GM12874 (cell line): ENCODE results near the gene GANC.

Experiments used
- CTCF ChIP-seq: IDR thresholded peaks from 2 replicates; pipeline ENCODE4 v1.5.1; 2011; ENCODE audit warnings: low read depth, mild to moderate bottlenecking, control low read depth, low read length, moderate library complexity; ENCODE audit not compliant: insufficient read depth

GANC gene

GRCh38 chr15:42272939-42273899 lies at the start of gene GANC, which contains the start of gene TMEM87A:
TSS of gene GANC (plus strand) at chr15:42273201. CDS start at chr15:42274482, 1,281 bp downstream.
TSS of gene TMEM87A (minus strand) at chr15:42273433. CDS start at chr15:42273398, 35 bp downstream.
- TF ChIP-seq CTCF: no peak

- TF ChIP-seq CTCF: no peak
Observed at GRCh38 chr15:42226648-42227047, 46.4 kb upstream of the GANC start.

- no peak for TF ChIP-seq CTCF
Observed at GRCh38 chr15:42228036-42228435, 45.0 kb upstream of the GANC start.

GRCh38 chr15:42231088-42231487 lies 41.9 kb upstream of the GANC start:
- no peak for TF ChIP-seq CTCF

GRCh38 chr15:42232606-42233005 lies 40.4 kb upstream of the GANC start:
- TF ChIP-seq CTCF: no peak

GRCh38 chr15:42233107-42233506 lies 39.9 kb upstream of the GANC start:
- TF ChIP-seq CTCF: no peak

GRCh38 chr15:42239528-42240182 lies 33.3 kb upstream of the GANC start:
- no peak for TF ChIP-seq CTCF
